Activated CD4-positive, CD25-positive, alpha-beta regulatory T cell treated with anti-CD3 and anti-CD28 coated beads, Interleukin-2, amount 50 U/mL, for 72 hours (primary cell): ENCODE data around the gene BEND4.
A peak's percentile ranks its signal among the peaks of the same experiment; 100 is the strongest.
"Not testable (repeated sequence)": the region's sequence is repeated elsewhere in the genome, so short reads cannot be mapped to it uniquely, and the experiment has no call there.

Source experiments
- DNase-seq: peaks from one replicate; pipeline ENCODE4 v3.0.0; 2021

Gene BEND4

GRCh38 chr4:42152507-42153504, at the start of gene BEND4:
BEND4 (minus strand) TSS chr4:42152655; CDS start chr4:42152143, 512 bp downstream.
- no peak for DNase-seq

GRCh38 chr4:42197341-42197740, 44.9 kb upstream of the BEND4 start:
- DNase-seq = no peak

- DNase-seq = no peak
Observed at GRCh38 chr4:42172921-42173320, 20.5 kb upstream of the BEND4 start.

- DNase-seq = no peak
Observed at GRCh38 chr4:42172128-42172790, 19.8 kb upstream of the BEND4 start.

GRCh38 chr4:42167709-42168108, 15.3 kb upstream of the BEND4 start:
- no peak for DNase-seq

GRCh38 chr4:42166186-42166585, 13.7 kb upstream of the BEND4 start:
- not testable (repeated sequence) for DNase-seq

GRCh38 chr4:42159271-42160001, 7.0 kb upstream of the BEND4 start:
- no peak for DNase-seq

GRCh38 chr4:42151568-42152506, 618 bp downstream of the BEND4 start:
- peak; percentile 32 for DNase-seq

GRCh38 chr4:42150653-42151567, 1.5 kb downstream of the BEND4 start:
- no peak for DNase-seq

GRCh38 chr4:42149004-42149403, 3.5 kb downstream of the BEND4 start:
- DNase-seq = no peak

- DNase-seq = no peak
Observed at GRCh38 chr4:42148425-42148824, 4.0 kb downstream of the BEND4 start.

- DNase-seq = no peak
Observed at GRCh38 chr4:42144028-42144427, 8.4 kb downstream of the BEND4 start.

GRCh38 chr4:42142591-42142990, 9.9 kb downstream of the BEND4 start:
- DNase-seq = no peak

- DNase-seq = no peak
Observed at GRCh38 chr4:42136371-42136770, 16.1 kb downstream of the BEND4 start.

- no peak for DNase-seq
Observed at GRCh38 chr4:42133006-42133405, 19.4 kb downstream of the BEND4 start.

- DNase-seq = no peak
Observed at GRCh38 chr4:42132099-42132498, 20.4 kb downstream of the BEND4 start.

GRCh38 chr4:42123071-42123644, 29.3 kb downstream of the BEND4 start:
- DNase-seq = no peak

GRCh38 chr4:42122237-42122636, 30.2 kb downstream of the BEND4 start:
- DNase-seq = no peak

GRCh38 chr4:42119886-42120285, 32.6 kb downstream of the BEND4 start:
- DNase-seq = no peak

GRCh38 chr4:42112846-42113245, 39.6 kb downstream of the BEND4 start:
- no peak for DNase-seq

GRCh38 chr4:42104521-42104920, 47.9 kb downstream of the BEND4 start:
- DNase-seq = no peak
